ENCODE results near the gene KAZN.

KAZN gene

GRCh38 chr1:14993414-14993813, 394.9 kb downstream of the KAZN start:
- Histone ChIP-seq H3K79me2 (ENCODE audit: control insufficient read depth, insufficient read depth, low read length, poor library complexity) (peaks cover 2% of the 10 kb centered on the region), H3K4me1 (ENCODE audit: control insufficient read depth in 1 of 2, insufficient read depth in 2 of 2, low read length in 2 of 2) (peaks cover 25 to 32% of the 10 kb centered on the region in 2 experiments), H3K4me3 (ENCODE audit: low read depth, low read length) (no peak overlapping the region), H2AFZ (ENCODE audit: insufficient read depth, low read length, poor library complexity) (no peak overlapping the region), H3K9me3 (ENCODE audit: insufficient read depth, low read depth, low read length) (no peaks in the 10 kb centered on the region), H3K23ac (ENCODE audit: low read length) (no peak overlapping the region), H3K79me1 (ENCODE audit: low read length) (peaks cover 25% of the 10 kb centered on the region), H2BK120ac (ENCODE audit: insufficient read depth, low read length, poor library complexity) (no peak overlapping the region), H3K36me3 (ENCODE audit: control insufficient read depth in 1 of 2, insufficient read depth in 2 of 2, low read length in 2 of 2) (peaks cover 0 to 2% of the 10 kb centered on the region in 2 experiments), H3K14ac (ENCODE audit: low read length) (no peak overlapping the region), H2BK5ac (ENCODE audit: low read depth, low read length, poor library complexity) (no peak overlapping the region), H3K9ac (ENCODE audit: low read length) (no peak overlapping the region), H3K27me3 (ENCODE audit: insufficient read depth, low read length) (no peaks in the 10 kb centered on the region), H2BK12ac (ENCODE audit: low read length) (no peak overlapping the region), H4K12ac (ENCODE audit: low read depth, low read length) (no peak overlapping the region), H4K8ac (ENCODE audit: low read depth, low read length) (no peak overlapping the region), H3K4ac (ENCODE audit: low read depth, low read length) (no peak overlapping the region), H3K4me2 (ENCODE audit: low read length) (no peak overlapping the region), H3K27ac (ENCODE audit: low read depth, low read length) (no peak overlapping the region), H2AK5ac (ENCODE audit: low read length) (no peak overlapping the region), H4K91ac (ENCODE audit: low read depth, low read length) (no peak overlapping the region), H3K18ac (ENCODE audit: low read length) (no peak overlapping the region)
- peak in 1 of 2 donors; percentile 21 for DNase-seq
- no CpG with 5 or more reads among the region's 13 CpGs for WGBS (ENCODE audit: extremely low coverage, insufficient coverage, insufficient read length)

GRCh38 chr1:14994148-14994547, 395.7 kb downstream of the KAZN start:
- no peak for DNase-seq
- H3K18ac ChIP-seq (ENCODE audit: low read length) = no peak overlapping the region
- H3K4me3 ChIP-seq (ENCODE audit: low read depth, low read length) = no peak overlapping the region
- no peak overlapping the region for H2BK120ac ChIP-seq (ENCODE audit: insufficient read depth, low read length, poor library complexity)
- H3K79me1 ChIP-seq (ENCODE audit: low read length) = peaks cover 24% of the 10 kb centered on the region
- no peak overlapping the region for H2BK5ac ChIP-seq (ENCODE audit: low read depth, low read length, poor library complexity)
- H3K14ac ChIP-seq (ENCODE audit: low read length) = no peak overlapping the region
- H3K79me2 ChIP-seq (ENCODE audit: control insufficient read depth, insufficient read depth, low read length, poor library complexity) = peaks cover 2% of the 10 kb centered on the region
- H4K91ac ChIP-seq (ENCODE audit: low read depth, low read length) = no peak overlapping the region
- peaks cover 0 to 2% of the 10 kb centered on the region in 2 experiments for H3K36me3 ChIP-seq (ENCODE audit: control insufficient read depth in 1 of 2, insufficient read depth in 2 of 2, low read length in 2 of 2)
- H3K9ac ChIP-seq (ENCODE audit: low read length) = no peak overlapping the region
- H3K9me3 ChIP-seq (ENCODE audit: insufficient read depth, low read depth, low read length) = no peaks in the 10 kb centered on the region
- no CpG with 5 or more reads among the region's 7 CpGs for WGBS (ENCODE audit: extremely low coverage, insufficient coverage, insufficient read length)
- no peaks in the 10 kb centered on the region for H3K27me3 ChIP-seq (ENCODE audit: insufficient read depth, low read length)
- H2AFZ ChIP-seq (ENCODE audit: insufficient read depth, low read length, poor library complexity) = no peak overlapping the region
- no peak overlapping the region for H3K23ac ChIP-seq (ENCODE audit: low read length)
- no peak overlapping the region for H3K4me2 ChIP-seq (ENCODE audit: low read length)
- H4K12ac ChIP-seq (ENCODE audit: low read depth, low read length) = no peak overlapping the region
- H3K4ac ChIP-seq (ENCODE audit: low read depth, low read length) = no peak overlapping the region
- H2BK12ac ChIP-seq (ENCODE audit: low read length) = no peak overlapping the region
- H3K27ac ChIP-seq (ENCODE audit: low read depth, low read length) = no peak overlapping the region
- peaks cover 21 to 27% of the 10 kb centered on the region in 2 experiments for H3K4me1 ChIP-seq (ENCODE audit: control insufficient read depth in 1 of 2, insufficient read depth in 2 of 2, low read length in 2 of 2)
- H2AK5ac ChIP-seq (ENCODE audit: low read length) = no peak overlapping the region
- H4K8ac ChIP-seq (ENCODE audit: low read depth, low read length) = no peak overlapping the region

GRCh38 chr1:14994841-14995437, 396.5 kb downstream of the KAZN start:
- Histone ChIP-seq H4K8ac (ENCODE audit: low read depth, low read length) (no peak overlapping the region), H3K23ac (ENCODE audit: low read length) (no peak overlapping the region), H3K4me3 (ENCODE audit: low read depth, low read length) (no peak overlapping the region), H3K9ac (ENCODE audit: low read length) (no peak overlapping the region), H3K79me1 (ENCODE audit: low read length) (peaks cover 24% of the 10 kb centered on the region), H2BK12ac (ENCODE audit: low read length) (peak overlapping the region; percentile 24), H3K18ac (ENCODE audit: low read length) (peak overlapping the region; percentile 9), H3K79me2 (ENCODE audit: control insufficient read depth, insufficient read depth, low read length, poor library complexity) (peaks cover 2% of the 10 kb centered on the region), H3K4me1 (ENCODE audit: control insufficient read depth in 1 of 2, insufficient read depth in 2 of 2, low read length in 2 of 2) (peaks cover 21 to 27% of the 10 kb centered on the region in 2 experiments), H3K36me3 (ENCODE audit: control insufficient read depth in 1 of 2, insufficient read depth in 2 of 2, low read length in 2 of 2) (peaks cover 0 to 2% of the 10 kb centered on the region in 2 experiments), H3K4ac (ENCODE audit: low read depth, low read length) (no peak overlapping the region), H3K9me3 (ENCODE audit: insufficient read depth, low read depth, low read length) (no peaks in the 10 kb centered on the region), H4K91ac (ENCODE audit: low read depth, low read length) (peak overlapping the region; percentile 30), H2BK120ac (ENCODE audit: insufficient read depth, low read length, poor library complexity) (peak overlapping the region; percentile 3), H2AK5ac (ENCODE audit: low read length) (peak overlapping the region; percentile 36), H4K12ac (ENCODE audit: low read depth, low read length) (no peak overlapping the region), H3K4me2 (ENCODE audit: low read length) (no peak overlapping the region), H3K14ac (ENCODE audit: low read length) (peak overlapping the region; percentile 6), H2AFZ (ENCODE audit: insufficient read depth, low read length, poor library complexity) (no peak overlapping the region), H3K27ac (ENCODE audit: low read depth, low read length) (no peak overlapping the region), H3K27me3 (ENCODE audit: insufficient read depth, low read length) (no peaks in the 10 kb centered on the region), H2BK5ac (ENCODE audit: low read depth, low read length, poor library complexity) (no peak overlapping the region)
- no CpG with 5 or more reads among the region's 9 CpGs for WGBS (ENCODE audit: extremely low coverage, insufficient coverage, insufficient read length)
- DNase-seq = no peak

GRCh38 chr1:14996133-14997050, 397.9 kb downstream of the KAZN start:
- Histone ChIP-seq H2BK120ac (ENCODE audit: insufficient read depth, low read length, poor library complexity) (peak overlapping the region; percentile 40), H3K4me3 (ENCODE audit: low read depth, low read length) (no peak overlapping the region), H3K4me2 (ENCODE audit: low read length) (peak overlapping the region; percentile 17), H3K4me1 (ENCODE audit: control insufficient read depth in 1 of 2, insufficient read depth in 2 of 2, low read length in 2 of 2) (peaks cover 21 to 28% of the 10 kb centered on the region in 2 experiments), H2BK12ac (ENCODE audit: low read length) (peak overlapping the region; percentile 51), H4K12ac (ENCODE audit: low read depth, low read length) (no peak overlapping the region), H3K27ac (ENCODE audit: low read depth, low read length) (peak overlapping the region; percentile 85), H3K79me1 (ENCODE audit: low read length) (peaks cover 24% of the 10 kb centered on the region), H2BK5ac (ENCODE audit: low read depth, low read length, poor library complexity) (peak overlapping the region; percentile 44), H3K23ac (ENCODE audit: low read length) (no peak overlapping the region), H3K36me3 (ENCODE audit: control insufficient read depth in 1 of 2, insufficient read depth in 2 of 2, low read length in 2 of 2) (peaks cover 0 to 2% of the 10 kb centered on the region in 2 experiments), H4K91ac (ENCODE audit: low read depth, low read length) (peak overlapping the region; percentile 72), H2AFZ (ENCODE audit: insufficient read depth, low read length, poor library complexity) (peak overlapping the region; percentile 17), H3K9me3 (ENCODE audit: insufficient read depth, low read depth, low read length) (no peaks in the 10 kb centered on the region), H2AK5ac (ENCODE audit: low read length) (peak overlapping the region; percentile 33), H3K18ac (ENCODE audit: low read length) (peak overlapping the region; percentile 53), H3K4ac (ENCODE audit: low read depth, low read length) (peak overlapping the region; percentile 5), H3K9ac (ENCODE audit: low read length) (no peak overlapping the region), H3K79me2 (ENCODE audit: control insufficient read depth, insufficient read depth, low read length, poor library complexity) (peaks cover 2% of the 10 kb centered on the region), H3K27me3 (ENCODE audit: insufficient read depth, low read length) (no peaks in the 10 kb centered on the region), H4K8ac (ENCODE audit: low read depth, low read length) (peak overlapping the region; percentile 31), H3K14ac (ENCODE audit: low read length) (peak overlapping the region; percentile 23)
- peak; percentile 60 to 62 for DNase-seq
- WGBS (ENCODE audit: extremely low coverage, insufficient coverage, insufficient read length) = no CpG with 5 or more reads among the region's 23 CpGs
